Progenitor cell of endocrine pancreas (in vitro differentiated cells): ENCODE data around the gene TRIM56. TPM values are rescaled to one million over a fixed set of nuclear protein-coding genes. Genes with fewer than 3 reads are reported as not detected.

Experiments used
- DNase-seq: peaks from one replicate; pipeline ENCODE4 v3.0.0; 2021; ENCODE audit warnings: low spot score; ENCODE audit not compliant: unreplicated experiment
- H3K27ac Mint-ChIP-seq: 2 replicates; pipeline ENCODE4 v1.8.0; 2021; ENCODE audit warnings: mild to moderate bottlenecking, moderate library complexity, mixed read lengths
- H3K27me3 Mint-ChIP-seq: 2 replicates; pipeline ENCODE4 v1.8.0; 2021; ENCODE audit warnings: mixed read lengths
- H3K36me3 Mint-ChIP-seq: 2 replicates; pipeline ENCODE4 v1.8.0; 2022; ENCODE audit warnings: mixed read lengths; ENCODE audit not compliant: insufficient read depth
- H3K4me1 Mint-ChIP-seq: 2 replicates; pipeline ENCODE4 v1.8.0; 2021; ENCODE audit warnings: low read depth, mixed read lengths
- H3K4me3 Mint-ChIP-seq: 2 replicates; pipeline ENCODE4 v1.8.0; 2021; ENCODE audit warnings: low read depth, mild to moderate bottlenecking, moderate library complexity, mixed read lengths
- H3K9me3 Mint-ChIP-seq: 2 replicates; pipeline ENCODE4 v1.8.0; 2021; ENCODE audit warnings: low read depth, mixed read lengths
- CTCF ChIP-seq: fragments of 200-600 bp; sonication (generic); IDR thresholded peaks from one replicate; pipeline ENCODE4 v1.5.0; 2021; ENCODE audit warnings: antibody characterized with exemption, mild to moderate bottlenecking; ENCODE audit not compliant: unreplicated experiment
- total RNA-seq: library from RNA; stranded (reverse); gene quantifications from 2 replicates; pipeline ENCODE4 v1.2.1, GENCODE V29; 2021

TRIM56 gene
- total RNA-seq, 1 donor from 2014 or later, result 19.3 TPM

GRCh38 chr7:101121991-101122932 lies 37.0 kb downstream of the TRIM56 start:
- H3K36me3 Mint-ChIP-seq, result no peaks in the 10 kb centered on the region
- TF ChIP-seq CTCF, result no peak
- H3K4me1 Mint-ChIP-seq, result peaks cover 24% of the 10 kb centered on the region
- H3K9me3 Mint-ChIP-seq, result no peaks in the 10 kb centered on the region
- peak overlapping the region; percentile 81 for H3K27ac Mint-ChIP-seq
- peaks cover 19% of the 10 kb centered on the region for H3K27me3 Mint-ChIP-seq
- no peak overlapping the region for H3K4me3 Mint-ChIP-seq
- DNase-seq, result no peak

GRCh38 chr7:101122933-101123702 lies 37.8 kb downstream of the TRIM56 start:
- H3K27ac Mint-ChIP-seq, result no peak overlapping the region
- no peak for DNase-seq
- H3K27me3 Mint-ChIP-seq, result peaks cover 27% of the 10 kb centered on the region
- H3K4me1 Mint-ChIP-seq, result peaks cover 25% of the 10 kb centered on the region
- no peaks in the 10 kb centered on the region for H3K9me3 Mint-ChIP-seq
- H3K4me3 Mint-ChIP-seq, result no peak overlapping the region
- H3K36me3 Mint-ChIP-seq, result no peaks in the 10 kb centered on the region
- no peak for TF ChIP-seq CTCF

- Mint-ChIP-seq H3K9me3 (no peaks in the 10 kb centered on the region), H3K4me1 (peaks cover 25% of the 10 kb centered on the region), H3K27ac (no peak overlapping the region), H3K4me3 (no peak overlapping the region), H3K36me3 (no peaks in the 10 kb centered on the region), H3K27me3 (peaks cover 31% of the 10 kb centered on the region)
- no peak for TF ChIP-seq CTCF
- no peak for DNase-seq
These were observed 38.4 kb downstream of the TRIM56 start for GRCh38 chr7:101123703-101124068.

- peaks cover 25% of the 10 kb centered on the region for H3K4me1 Mint-ChIP-seq
- DNase-seq, result no peak
- H3K27me3 Mint-ChIP-seq, result peaks cover 31% of the 10 kb centered on the region
- H3K36me3 Mint-ChIP-seq, result no peaks in the 10 kb centered on the region
- no peaks in the 10 kb centered on the region for H3K9me3 Mint-ChIP-seq
- no peak overlapping the region for H3K27ac Mint-ChIP-seq
- no peak overlapping the region for H3K4me3 Mint-ChIP-seq
- TF ChIP-seq CTCF, result no peak
These were observed 39.2 kb downstream of the TRIM56 start for GRCh38 chr7:101124376-101125056.

- H3K4me1 Mint-ChIP-seq, result peaks cover 25% of the 10 kb centered on the region
- no peak overlapping the region for H3K27ac Mint-ChIP-seq
- no peak for DNase-seq
- H3K36me3 Mint-ChIP-seq, result no peaks in the 10 kb centered on the region
- no peak overlapping the region for H3K4me3 Mint-ChIP-seq
- H3K9me3 Mint-ChIP-seq, result no peaks in the 10 kb centered on the region
- TF ChIP-seq CTCF, result no peak
- peaks cover 34% of the 10 kb centered on the region for H3K27me3 Mint-ChIP-seq
These were observed 40.8 kb downstream of the TRIM56 start for GRCh38 chr7:101125989-101126650.
